Urinary bladder (tissue), 2 donors: ENCODE measurements around the gene SOX3. TPM values are rescaled to one million over a fixed set of nuclear protein-coding genes. Genes with fewer than 3 reads are reported as not detected.

Experiments used
- polyA plus RNA-seq: library from polyadenylated mRNA; stranded (reverse); fragments of 200-250 nt; gene quantifications from one replicate; pipeline ENCODE4 v1.2.3, GENCODE V29; 2013
- total RNA-seq: library from RNA; depleted of rRNA; stranded (reverse); fragments of >200 nt; gene quantifications from one replicate; pipeline ENCODE4 v1.2.3, GENCODE V29; 2014
- donor health status: healthy.

The SOX3 gene
- total and polyA plus RNA-seq, 2 donors: not detected

Other genes with a start within 250 kb of the SOX3 start
- 173 TPM for gene LINC00632, start 204.7 kb upstream of the SOX3 start, total RNA-seq
- gene LINC00632, start 204.7 kb upstream of the SOX3 start, polyA plus RNA-seq: 2.0 TPM